H1 (cell line): ENCODE measurements around the gene TMEM235. TPM values are rescaled to one million over a fixed set of nuclear protein-coding genes. Genes with fewer than 3 reads are reported as not detected.

ENCODE experiments used
- CTCF ChIA-PET: fragments of 300-600 bp; sonication (Branson Sonifier 250); formaldehyde crosslinking; loops from one replicate; lab custom pipeline; 2021; ENCODE audit not compliant: partially characterized antibody; lab: Charles Lee
- POLR2A ChIA-PET: fragments of 300-600 bp; sonication (Branson Sonifier 250); formaldehyde crosslinking; loops from one replicate; lab custom pipeline; 2021; ENCODE audit warnings: inconsistent platforms; ENCODE audit not compliant: partially characterized antibody; lab: Charles Lee
- DNase-seq, 2 experiments: peaks; one replicate each; pipeline versions ENCODE4 v3.0.0 to v3.0.0-alpha.2; 2010 to 2022; ENCODE audit warnings: low spot score in 2 of 2, low read depth in 1 of 2, mixed read lengths in 1 of 2
- FAIRE-seq: peaks from 2 replicates; lab custom pipeline; 2011; peaks lifted over from hg19 to GRCh38; lab: Jason Lieb, UNC
- H2AFZ ChIP-seq: 2 replicates; pipeline ENCODE4 v1.8.1; 2012; ENCODE audit warnings: low read length, inconsistent platforms
- H2AK5ac ChIP-seq: 2 replicates; pipeline ENCODE4 v1.6.1; 2013; ENCODE audit warnings: low read depth, low read length
- H2BK120ac ChIP-seq: replicated peaks from 2 replicates; pipeline ENCODE3; 2013; ENCODE audit warnings: low read depth, low read length, inconsistent platforms
- H2BK12ac ChIP-seq: 2 replicates; pipeline ENCODE4 v1.6.1; 2013; ENCODE audit warnings: low read depth, low read length
- H2BK15ac ChIP-seq: 2 replicates; pipeline ENCODE4 v1.6.1; 2013; ENCODE audit warnings: low read length
- H2BK20ac ChIP-seq: 2 replicates; pipeline ENCODE4 v1.6.1; 2013; ENCODE audit warnings: low read length
- H2BK5ac ChIP-seq: 2 replicates; pipeline ENCODE4 v1.6.1; 2013; ENCODE audit warnings: low read depth, low read length
- H3K14ac ChIP-seq: 2 replicates; pipeline ENCODE4 v1.6.1; 2013; ENCODE audit warnings: inconsistent platforms; ENCODE audit not compliant: insufficient read length
- H3K18ac ChIP-seq: 2 replicates; pipeline ENCODE4 v1.6.1; 2013; ENCODE audit warnings: low read length; ENCODE audit errors: extremely low read depth
- H3K23ac ChIP-seq: 2 replicates; pipeline ENCODE4 v1.6.1; 2013; ENCODE audit warnings: inconsistent platforms; ENCODE audit not compliant: insufficient read length
- H3K23me2 ChIP-seq: 2 replicates; pipeline ENCODE4 v1.6.1; 2013; ENCODE audit warnings: low read depth, low read length
- H3K27ac ChIP-seq: 2 replicates; pipeline ENCODE4 v1.6.1; 2011; ENCODE audit warnings: low read depth, low read length, inconsistent platforms
- H3K27me3 ChIP-seq, 4 experiments: replicated peaks in 1 of 4; 1 replicate in 1 of 4; 2 replicates in 3 of 4; pipeline versions ENCODE4 v1.6.1 to v1.8.1; 2011 to 2013; ENCODE audit warnings: low read length in 3 of 4, mild to moderate bottlenecking in 3 of 4, inconsistent platforms in 2 of 4, mixed read lengths in 2 of 4, moderate library complexity in 1 of 4; ENCODE audit not compliant: control insufficient read depth in 3 of 4, insufficient read depth in 3 of 4; ENCODE audit errors: extremely low read depth in 1 of 4
- H3K36me3 ChIP-seq, 4 experiments: 2 replicates each; pipeline versions ENCODE4 v1.6.1 to v1.8.1; 2011 to 2013; ENCODE audit warnings: mild to moderate bottlenecking in 4 of 4, low read length in 3 of 4, moderate library complexity in 2 of 4, control low read depth in 1 of 4, inconsistent platforms in 1 of 4; ENCODE audit not compliant: insufficient read depth in 4 of 4, control insufficient read depth in 2 of 4
- H3K4ac ChIP-seq: replicated peaks from 2 replicates; pipeline ENCODE3; 2013; ENCODE audit warnings: low read length, low read depth, mixed read lengths, inconsistent platforms; ENCODE audit not compliant: insufficient read length
- H3K4me1 ChIP-seq, 4 experiments: replicated peaks in 1 of 4; 1 replicate in 1 of 4; 2 replicates in 3 of 4; pipeline versions ENCODE4 v1.6.1 to v1.8.1; 2011 to 2013; ENCODE audit warnings: low read length in 3 of 4, inconsistent platforms in 2 of 4, mixed read lengths in 1 of 4; ENCODE audit not compliant: insufficient read depth in 4 of 4, control insufficient read depth in 3 of 4
- H3K4me2 ChIP-seq, 2 experiments: 2 replicates each; pipeline versions ENCODE4 v1.6.1 to v1.8.1; 2011 to 2013; ENCODE audit warnings: low read depth in 2 of 2, low read length in 2 of 2, control low read depth in 1 of 2, inconsistent platforms in 1 of 2, mild to moderate bottlenecking in 1 of 2; ENCODE audit not compliant: insufficient read depth in 1 of 2
- H3K4me3 ChIP-seq, 4 experiments: fragments of 200-600, 300-600 bp in 1 of 4; sonication (generic), shearing (Covaris generic), sonication (Bioruptor Twin) in 1 of 4; 2 replicates each; pipeline versions ENCODE4 v1.5.1 to v1.8.1; 2011 to 2016; ENCODE audit warnings: low read length in 4 of 4, low read depth in 3 of 4, control low read depth in 2 of 4, inconsistent platforms in 2 of 4, mild to moderate bottlenecking in 2 of 4, mixed read lengths in 1 of 4, moderate library complexity in 1 of 4; ENCODE audit not compliant: insufficient read depth in 2 of 4; ENCODE audit errors: extremely low read depth in 1 of 4
- H3K56ac ChIP-seq: replicated peaks from 2 replicates; pipeline ENCODE3; 2013; ENCODE audit warnings: low read depth, mild to moderate bottlenecking, mixed read lengths, low read length, inconsistent platforms; ENCODE audit not compliant: insufficient read length
- H3K79me1 ChIP-seq: 2 replicates; pipeline ENCODE4 v1.6.1; 2013; ENCODE audit warnings: low read depth, low read length, control low read depth
- H3K79me2 ChIP-seq, 2 experiments: 2 replicates each; pipeline versions ENCODE4 v1.6.1 to v1.8.1; 2012 to 2013; ENCODE audit warnings: low read length in 2 of 2, mild to moderate bottlenecking in 2 of 2, inconsistent platforms in 1 of 2; ENCODE audit not compliant: insufficient read depth in 2 of 2, control insufficient read depth in 1 of 2
- H3K9ac ChIP-seq, 4 experiments: replicated peaks in 1 of 4; 1 replicate in 1 of 4; 2 replicates in 3 of 4; pipeline versions ENCODE4 v1.6.1 to v1.8.1; 2011 to 2013; ENCODE audit warnings: low read depth in 3 of 4, low read length in 3 of 4, control low read depth in 2 of 4, mild to moderate bottlenecking in 2 of 4, moderate library complexity in 2 of 4, inconsistent platforms in 1 of 4; ENCODE audit errors: extremely low read depth in 1 of 4
- H3K9me3 ChIP-seq, 2 experiments: 2 replicates each; pipeline versions ENCODE4 v1.6.1 to v1.8.1; 2012 to 2013; ENCODE audit warnings: mild to moderate bottlenecking in 2 of 2, moderate library complexity in 2 of 2, control low read depth in 1 of 2, inconsistent platforms in 1 of 2, low read depth in 1 of 2, low read length in 1 of 2, mixed read lengths in 1 of 2; ENCODE audit not compliant: insufficient read depth in 2 of 2
- H4K20me1 ChIP-seq, 2 experiments: replicated peaks in 1 of 2; 2 replicates each; pipeline versions ENCODE3 to v1.8.1; 2011 to 2013; ENCODE audit warnings: inconsistent platforms in 2 of 2, low read length in 2 of 2, mild to moderate bottlenecking in 1 of 2; ENCODE audit not compliant: insufficient read depth in 2 of 2, control insufficient read depth in 1 of 2
- H4K5ac ChIP-seq: 2 replicates; pipeline ENCODE4 v1.6.1; 2013; ENCODE audit warnings: low read length, low read depth, mixed read lengths, inconsistent platforms; ENCODE audit not compliant: insufficient read length
- H4K8ac ChIP-seq: 2 replicates; pipeline ENCODE4 v1.8.0; 2013; ENCODE audit warnings: mild to moderate bottlenecking, moderate library complexity, low read length, inconsistent platforms; ENCODE audit not compliant: insufficient read depth; ENCODE audit errors: extremely low read depth
- H4K91ac ChIP-seq: replicated peaks from 2 replicates; pipeline ENCODE3; 2013; ENCODE audit warnings: low read length, mixed read lengths, inconsistent platforms; ENCODE audit not compliant: insufficient read length
- ATF2 ChIP-seq: IDR thresholded peaks from 2 replicates; pipeline ENCODE4 v1.6.1; 2012; ENCODE audit warnings: low read length, inconsistent platforms
- CBX8 ChIP-seq: fragments of 300-800, 300-1000 bp; sonication (generic); IDR thresholded peaks from 2 replicates; pipeline ENCODE4 v1.7.1; 2016; ENCODE audit warnings: low read depth, low read length, borderline replicate concordance
- CHD1 ChIP-seq: IDR thresholded peaks from 2 replicates; pipeline ENCODE4 v1.6.1; 2012; ENCODE audit warnings: low read depth, low read length, improper control_type of control experiment
- FOSL1 ChIP-seq: IDR thresholded peaks from 2 replicates; pipeline ENCODE4 v1.6.1; 2011; ENCODE audit warnings: mild to moderate bottlenecking, low read depth, low read length, moderate library complexity; ENCODE audit not compliant: insufficient read depth
- PHF8 ChIP-seq: fragments of 200-600 bp; sonication (generic); conservative IDR thresholded peaks from 2 replicates; pipeline ENCODE4 v1.7.1; 2012; ENCODE audit warnings: low read depth, mild to moderate bottlenecking, inconsistent platforms, low read length, moderate library complexity
- POLR2AphosphoS5 ChIP-seq: IDR thresholded peaks from 2 replicates; pipeline ENCODE4 v1.6.1; 2011; ENCODE audit warnings: low read depth, low read length
- SUZ12 ChIP-seq: fragments of 200-600 bp; sonication (generic); IDR thresholded peaks from 2 replicates; pipeline ENCODE4 v1.6.1; 2012; ENCODE audit warnings: mild to moderate bottlenecking, inconsistent platforms, low read length, moderate library complexity, mixed read lengths
- TCF12 ChIP-seq: IDR thresholded peaks from 2 replicates; pipeline ENCODE4 v1.6.1; 2011; ENCODE audit warnings: low read depth, mild to moderate bottlenecking, low read length
- TEAD4 ChIP-seq: IDR thresholded peaks from 2 replicates; pipeline ENCODE4 v1.6.1; 2012; ENCODE audit warnings: low read depth, low read length, inconsistent platforms, mixed read lengths
- WGBS, 2 experiments: shearing (Covaris generic) in 1 of 2; methylation state at CpG; one replicate each; pipeline versions ENCODE4 v1.1.6 to v1.1.7; 2013 to 2015; ENCODE audit warnings: low lambda C conversion rate in 2 of 2, mixed read lengths in 2 of 2, inconsistent platforms in 1 of 2, low coverage in 1 of 2, missing lambda C conversion rate in 1 of 2; ENCODE audit not compliant: insufficient replicate concordance in 2 of 2, insufficient coverage in 1 of 2, insufficient read length in 1 of 2; ENCODE audit errors: extremely low coverage in 1 of 2, missing lambda C conversion rate in 1 of 2; 5-methylcytosine and 5-hydroxymethylcytosine counted together
- polyA plus RNA-seq, 7 experiments: library from polyadenylated mRNA; depleted of rRNA in 3 of 7; stranded (reverse) in 5 of 7; unstranded in 2 of 7; fragments of >200 nt in 5 of 7; fragments of 200-250 nt in 2 of 7; gene quantifications; 1 replicate in 5 of 7; 2 replicates in 1 of 7; 4 replicates in 1 of 7; pipeline versions ENCODE4 v1.2.1 to v1.2.3, GENCODE V29; 2011 to 2013; ENCODE audit warnings: missing spikeins in 2 of 7, mixed read lengths in 2 of 7
- total RNA-seq: library from RNA; stranded (reverse); fragmentation: NEBNext Ultra II Directional; extraction: Animal tissue kit (Norgen Biotek cat#: 25700); gene quantifications from 2 replicates; pipeline ENCODE4 v1.2.1, GENCODE V29; 2021

TMEM235 gene
- total and polyA plus RNA-seq, 2 of the 8 experiments (the other 6 are each of a cell fraction or from before 2014, with no cell fraction given) = 0.05 to 0.15 TPM

- H2AK5ac ChIP-seq = 0 out of 2 replicates have a peak overlapping the region, but pooled peaks have one; percentile 39
- no peaks in the 10 kb centered on the region for H4K20me1 ChIP-seq
- DNase-seq (peak in 1 of 2 experiments; percentile 54), FAIRE-seq (no peak)
- H3K18ac ChIP-seq = peak overlapping the region; percentile 71
- no peak overlapping the region for H3K4ac ChIP-seq
- peak overlapping the region; percentile 72; the same call in 1 of the 2 replicates for H2BK20ac ChIP-seq
- no peak overlapping the region for H2AFZ ChIP-seq
- no peaks in the 10 kb centered on the region for H3K79me2 ChIP-seq
- no peak overlapping the region for H4K8ac ChIP-seq
- H2BK120ac ChIP-seq = no peak overlapping the region
- no peak overlapping the region for H3K9ac ChIP-seq
- no peaks in the 10 kb centered on the region for H3K79me1 ChIP-seq
- POLR2A ChIA-PET = interaction anchor here (0.5 to 2.5 kb wide), 3 partner anchors 8 to 18 kb away, joined by 3 to 6 read pairs (median 4); no protein-coding TSS in a partner anchor
- peak overlapping the region; percentile 97; the same call in 1 of the 2 replicates for H2BK12ac ChIP-seq
- 72% methylated on average over 24 of the region's 26 CpGs; no CpG with 5 or more reads in 1 of the 2 experiments for WGBS, 2 experiments
- no peak overlapping the region; a peak in 1 of 8 replicates for H3K4me3 ChIP-seq
- no peak overlapping the region for H3K56ac ChIP-seq
- H3K36me3 ChIP-seq = no peaks in the 10 kb centered on the region
- H3K14ac ChIP-seq = no peak overlapping the region
- H4K5ac ChIP-seq = no peak overlapping the region
- H3K9me3 ChIP-seq = no peaks in the 10 kb centered on the region
- peaks cover 0 to 2% (median 0%) of the 10 kb centered on the region in 4 experiments; a peak in 4 of 7 replicates for H3K27me3 ChIP-seq
- no peaks in the 10 kb centered on the region; the same call in 1 of the 2 replicates for H3K23me2 ChIP-seq
- H2BK15ac ChIP-seq = 0 out of 2 replicates have a peak overlapping the region, but pooled peaks have one; percentile 19
- H2BK5ac ChIP-seq = peak overlapping the region; percentile 79; the same call in 1 of the 2 replicates
- CTCF ChIA-PET = interaction anchor here (1.0 to 7.8 kb wide), 4 partner anchors 11 to 94 kb away, joined by 4 to 50 read pairs (median 6); no protein-coding TSS in a partner anchor
- peaks cover 14 to 60% (median 46%) of the 10 kb centered on the region in 4 experiments for H3K4me1 ChIP-seq
- no peak overlapping the region for H3K23ac ChIP-seq
- no peak overlapping the region for H3K27ac ChIP-seq
- peak overlapping the region; percentile 31 for H4K91ac ChIP-seq
- 0 out of 4 replicates have a peak overlapping the region, but pooled peaks of 1 of the 2 experiments have one; percentile 55 for H3K4me2 ChIP-seq
- TF ChIP-seq CBX8 = no peak
- TF ChIP-seq POLR2AphosphoS5 = no peak
- TF ChIP-seq CHD1 = no peak
- no peak for TF ChIP-seq SUZ12
- TF ChIP-seq ATF2 = no peak
- TF ChIP-seq TEAD4 = no peak
- TF ChIP-seq TCF12 = no peak
- no peak for TF ChIP-seq PHF8
- TF ChIP-seq FOSL1 = no peak
These were observed 36.0 kb downstream of the TMEM235 start for GRCh38 chr17:78267253-78268073.
